K562 (cell line): Measurements from ENCODE around the gene H3-3A. TPM values are rescaled to one million over a fixed set of nuclear protein-coding genes. Genes with fewer than 3 reads are reported as not detected.
A peak's percentile ranks its signal among the peaks of the same experiment; 100 is the strongest.

Experiments used
- ATF7 ChIP-seq: fragments of 450-650 bp; IDR thresholded peaks from 2 replicates; pipeline ENCODE4 v1.7.1; 2014; ENCODE audit warnings: mild to moderate bottlenecking, moderate library complexity
- CREB1 ChIP-seq, 2 experiments: sonication (generic) in 1 of 2; formaldehyde crosslinking in 1 of 2; IDR thresholded peaks; 2 replicates each; pipeline versions ENCODE4 v1.6.1 to v1.8.0; 2012 to 2022; ENCODE audit warnings: inconsistent platforms in 1 of 2, mild to moderate bottlenecking in 1 of 2, missing genetic modification reagents in 1 of 2, moderate library complexity in 1 of 2
- CREM ChIP-seq: IDR thresholded peaks from 2 replicates; pipeline ENCODE4 v1.6.1; 2014; ENCODE audit warnings: antibody characterized with exemption, low read depth
- DPF2 ChIP-seq: fragments of 450-650 bp; IDR thresholded peaks from 2 replicates; pipeline ENCODE4 v1.6.1; 2016
- KAT7 ChIP-seq: sonication (generic); formaldehyde crosslinking; IDR thresholded peaks from 2 replicates; pipeline ENCODE4 v1.8.0; 2022; ENCODE audit warnings: missing genetic modification reagents, mild to moderate bottlenecking, borderline replicate concordance
- LCOR ChIP-seq: sonication (generic); formaldehyde crosslinking; IDR thresholded peaks from 2 replicates; pipeline ENCODE4 v1.8.0; 2022; ENCODE audit warnings: mild to moderate bottlenecking, missing genetic modification reagents
- MEIS2 ChIP-seq: fragments of 450-650 bp; IDR thresholded peaks from 2 replicates; pipeline ENCODE4 v1.6.1; 2014; ENCODE audit warnings: mild to moderate bottlenecking; ENCODE audit not compliant: partially characterized antibody
- ZNF696 ChIP-seq: fragments of 250-450 bp; sonication (Bioruptor Pico); conservative IDR thresholded peaks from 2 replicates; pipeline ENCODE4 v1.4.0; 2020; ENCODE audit warnings: mild to moderate bottlenecking, moderate library complexity
- polyA plus RNA-seq, 8 experiments: library from polyadenylated mRNA; depleted of rRNA in 4 of 8; stranded (reverse) in 5 of 8; unstranded in 3 of 8; fragments of >200 nt; fragmentation: Nextera tagmentation in 2 of 8; fragmentation: Illumina TruSeq in 1 of 8; extraction: Ambion mirVana in 2 of 8; extraction: Trizol in 1 of 8; gene quantifications; 2 replicates each; pipeline versions ENCODE4 v1.2.1 to v1.2.3, GENCODE V29; 2011 to 2014; ENCODE audit warnings: inconsistent platforms in 1 of 8, missing spikeins in 1 of 8
- total RNA-seq, 7 experiments: library from RNA; depleted of rRNA in 6 of 7; stranded (reverse); fragments of >200 nt in 6 of 7; fragmentation: Illumina TruSeq in 2 of 7; extraction: Trizol in 2 of 7; gene quantifications; 2 replicates each; pipeline versions ENCODE4 v1.2.1 to v1.2.3, GENCODE V29; 2011 to 2021; ENCODE audit warnings: low replicate concordance in 1 of 7
- TF ChIP-seq, protein P1 (sequence below): fragments of 150-350 bp; conservative IDR thresholded peaks from 2 replicates; pipeline ENCODE4 v1.6.1; 2014; ENCODE audit warnings: low read length
- TF ChIP-seq, protein P2 (sequence below): sonication (generic); formaldehyde crosslinking; IDR thresholded peaks from 2 replicates; pipeline ENCODE4 v1.8.1; 2023; ENCODE audit warnings: mild to moderate bottlenecking, missing genetic modification reagents
- TF ChIP-seq, protein P3 (sequence below): IDR thresholded peaks from 2 replicates; pipeline ENCODE4 v1.6.1; 2016; ENCODE audit warnings: missing genetic modification characterization, missing compliant biosample characterization
- TF ChIP-seq, protein P4 (sequence below): sonication (generic); formaldehyde crosslinking; IDR thresholded peaks from 2 replicates; pipeline ENCODE4 v1.8.0; 2022; ENCODE audit warnings: missing genetic modification reagents, mild to moderate bottlenecking, moderate library complexity, borderline replicate concordance

The H3-3A gene
- total and polyA plus RNA-seq, 9 of the 15 experiments (the other 6 are each of a cell fraction or from before 2014, with no cell fraction given), result 426 to 1,083 (median 591) TPM

DNA sequence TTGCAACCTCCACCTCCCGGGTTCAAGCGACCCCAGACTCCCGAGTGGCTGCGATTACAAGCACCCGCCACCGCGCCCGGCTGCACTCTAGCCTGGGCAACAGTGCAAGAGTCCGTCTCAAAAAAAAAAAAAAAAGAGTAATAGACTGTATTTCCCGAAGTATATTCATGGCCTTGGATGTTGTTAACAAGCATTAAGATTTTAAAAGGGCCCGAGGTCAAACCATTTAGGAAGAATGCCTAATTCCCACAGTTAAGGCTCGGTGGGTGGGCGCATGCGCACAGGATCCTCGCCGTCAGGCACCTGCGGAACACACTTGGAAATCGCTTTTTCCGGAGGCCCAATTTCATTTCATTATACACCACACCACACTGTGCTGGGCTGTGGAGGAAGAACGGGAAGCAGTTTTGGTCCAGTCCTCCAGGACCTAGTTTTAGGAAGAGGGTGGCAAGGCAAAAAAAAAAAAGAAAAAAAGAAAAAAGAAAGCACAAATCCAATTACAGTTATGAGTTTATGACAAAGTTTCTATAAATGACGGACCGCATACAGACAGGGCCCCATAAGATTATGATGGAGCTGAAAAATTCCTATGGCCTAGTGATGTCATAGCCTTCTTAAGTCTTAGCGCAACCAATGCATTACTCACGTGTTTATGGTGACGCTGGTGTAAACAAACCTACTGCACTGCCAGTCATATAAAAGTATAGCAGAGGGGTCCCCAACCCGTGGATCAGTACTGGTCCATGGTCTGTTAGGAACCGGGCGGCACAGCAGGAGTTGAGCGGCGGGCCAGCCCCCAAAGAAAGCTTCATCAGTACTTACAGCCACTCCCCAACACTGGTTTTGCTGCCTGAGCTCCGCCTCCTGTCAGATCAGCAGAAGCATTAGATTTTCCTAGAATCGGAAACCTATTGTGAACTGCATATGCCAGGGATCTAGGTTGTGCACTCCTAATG lies 38.2 kb downstream of the H3-3A start (continued):
- TF ChIP-seq, protein P1, sequence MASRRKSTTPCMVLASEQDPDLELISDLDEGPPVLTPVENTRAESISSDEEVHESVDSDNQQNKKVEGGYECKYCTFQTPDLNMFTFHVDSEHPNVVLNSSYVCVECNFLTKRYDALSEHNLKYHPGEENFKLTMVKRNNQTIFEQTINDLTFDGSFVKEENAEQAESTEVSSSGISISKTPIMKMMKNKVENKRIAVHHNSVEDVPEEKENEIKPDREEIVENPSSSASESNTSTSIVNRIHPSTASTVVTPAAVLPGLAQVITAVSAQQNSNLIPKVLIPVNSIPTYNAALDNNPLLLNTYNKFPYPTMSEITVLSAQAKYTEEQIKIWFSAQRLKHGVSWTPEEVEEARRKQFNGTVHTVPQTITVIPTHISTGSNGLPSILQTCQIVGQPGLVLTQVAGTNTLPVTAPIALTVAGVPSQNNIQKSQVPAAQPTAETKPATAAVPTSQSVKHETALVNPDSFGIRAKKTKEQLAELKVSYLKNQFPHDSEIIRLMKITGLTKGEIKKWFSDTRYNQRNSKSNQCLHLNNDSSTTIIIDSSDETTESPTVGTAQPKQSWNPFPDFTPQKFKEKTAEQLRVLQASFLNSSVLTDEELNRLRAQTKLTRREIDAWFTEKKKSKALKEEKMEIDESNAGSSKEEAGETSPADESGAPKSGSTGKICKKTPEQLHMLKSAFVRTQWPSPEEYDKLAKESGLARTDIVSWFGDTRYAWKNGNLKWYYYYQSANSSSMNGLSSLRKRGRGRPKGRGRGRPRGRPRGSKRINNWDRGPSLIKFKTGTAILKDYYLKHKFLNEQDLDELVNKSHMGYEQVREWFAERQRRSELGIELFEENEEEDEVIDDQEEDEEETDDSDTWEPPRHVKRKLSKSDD, result no peak
- peak; percentile 23; the same call in 1 of the 2 replicates for TF ChIP-seq CREB1 (IDR thresholded peaks at IDR 0.05)
- no peak for TF ChIP-seq CREB1 (CRISPR knock-in tag; IDR thresholded peaks at IDR 0.05)
- TF ChIP-seq, protein P2, sequence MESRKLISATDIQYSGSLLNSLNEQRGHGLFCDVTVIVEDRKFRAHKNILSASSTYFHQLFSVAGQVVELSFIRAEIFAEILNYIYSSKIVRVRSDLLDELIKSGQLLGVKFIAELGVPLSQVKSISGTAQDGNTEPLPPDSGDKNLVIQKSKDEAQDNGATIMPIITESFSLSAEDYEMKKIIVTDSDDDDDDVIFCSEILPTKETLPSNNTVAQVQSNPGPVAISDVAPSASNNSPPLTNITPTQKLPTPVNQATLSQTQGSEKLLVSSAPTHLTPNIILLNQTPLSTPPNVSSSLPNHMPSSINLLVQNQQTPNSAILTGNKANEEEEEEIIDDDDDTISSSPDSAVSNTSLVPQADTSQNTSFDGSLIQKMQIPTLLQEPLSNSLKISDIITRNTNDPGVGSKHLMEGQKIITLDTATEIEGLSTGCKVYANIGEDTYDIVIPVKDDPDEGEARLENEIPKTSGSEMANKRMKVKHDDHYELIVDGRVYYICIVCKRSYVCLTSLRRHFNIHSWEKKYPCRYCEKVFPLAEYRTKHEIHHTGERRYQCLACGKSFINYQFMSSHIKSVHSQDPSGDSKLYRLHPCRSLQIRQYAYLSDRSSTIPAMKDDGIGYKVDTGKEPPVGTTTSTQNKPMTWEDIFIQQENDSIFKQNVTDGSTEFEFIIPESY, result peak; percentile 90
- TF ChIP-seq MEIS2, result peak; percentile 52
- TF ChIP-seq DPF2, result no peak
- TF ChIP-seq ZNF696, result no peak
- peak; percentile 57 for TF ChIP-seq ATF7
- peak; percentile 71 for TF ChIP-seq CREM
- TF ChIP-seq KAT7 (CRISPR knock-in tag), result no peak
- TF ChIP-seq LCOR (CRISPR knock-in tag), result no peak
- TF ChIP-seq, protein P3, sequence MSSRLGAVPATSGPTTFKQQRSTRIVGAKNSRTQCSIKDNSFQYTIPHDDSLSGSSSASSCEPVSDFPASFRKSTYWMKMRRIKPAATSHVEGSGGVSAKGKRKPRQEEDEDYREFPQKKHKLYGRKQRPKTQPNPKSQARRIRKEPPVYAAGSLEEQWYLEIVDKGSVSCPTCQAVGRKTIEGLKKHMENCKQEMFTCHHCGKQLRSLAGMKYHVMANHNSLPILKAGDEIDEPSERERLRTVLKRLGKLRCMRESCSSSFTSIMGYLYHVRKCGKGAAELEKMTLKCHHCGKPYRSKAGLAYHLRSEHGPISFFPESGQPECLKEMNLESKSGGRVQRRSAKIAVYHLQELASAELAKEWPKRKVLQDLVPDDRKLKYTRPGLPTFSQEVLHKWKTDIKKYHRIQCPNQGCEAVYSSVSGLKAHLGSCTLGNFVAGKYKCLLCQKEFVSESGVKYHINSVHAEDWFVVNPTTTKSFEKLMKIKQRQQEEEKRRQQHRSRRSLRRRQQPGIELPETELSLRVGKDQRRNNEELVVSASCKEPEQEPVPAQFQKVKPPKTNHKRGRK, result 0 out of 2 replicates have a peak, but pooled peaks have one; percentile 14
- TF ChIP-seq, protein P4, sequence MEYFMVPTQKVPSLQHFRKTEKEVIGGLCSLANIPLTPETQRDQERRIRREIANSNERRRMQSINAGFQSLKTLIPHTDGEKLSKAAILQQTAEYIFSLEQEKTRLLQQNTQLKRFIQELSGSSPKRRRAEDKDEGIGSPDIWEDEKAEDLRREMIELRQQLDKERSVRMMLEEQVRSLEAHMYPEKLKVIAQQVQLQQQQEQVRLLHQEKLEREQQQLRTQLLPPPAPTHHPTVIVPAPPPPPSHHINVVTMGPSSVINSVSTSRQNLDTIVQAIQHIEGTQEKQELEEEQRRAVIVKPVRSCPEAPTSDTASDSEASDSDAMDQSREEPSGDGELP (CRISPR knock-in tag), result no peak
